Neutrophil (primary cell): ENCODE results near the gene DNAH9.

Experiments used
- H3K27ac ChIP-seq: fragments of 200-600 bp; sonication (generic); 2 replicates; pipeline ENCODE4 v1.5.1; 2016; ENCODE audit warnings: mild to moderate bottlenecking, moderate library complexity
- H3K27me3 ChIP-seq: fragments of 200-600 bp; sonication (generic); 2 replicates; pipeline ENCODE4 v1.6.0; 2016; ENCODE audit warnings: mild to moderate bottlenecking
- H3K36me3 ChIP-seq: fragments of 200-600 bp; sonication (generic); 2 replicates; pipeline ENCODE4 v1.5.1; 2017
- H3K4me1 ChIP-seq, 2 experiments: fragments of 200-600 bp in 1 of 2; sonication (generic) in 1 of 2; 1 replicate in 1 of 2; 2 replicates in 1 of 2; pipeline versions ENCODE4 v1.5.1 to v1.6.1; 2013 to 2016; ENCODE audit warnings: low read depth in 1 of 2, low read length in 1 of 2, mild to moderate bottlenecking in 1 of 2, moderate library complexity in 1 of 2; ENCODE audit not compliant: control insufficient read depth in 1 of 2, insufficient read depth in 1 of 2
- H3K4me3 ChIP-seq, 2 experiments: fragments of 200-600 bp in 1 of 2; sonication (generic) in 1 of 2; 1 replicate in 1 of 2; 2 replicates in 1 of 2; pipeline ENCODE4 v1.5.1; 2013 to 2016; ENCODE audit warnings: low read depth in 1 of 2, low read length in 1 of 2, mild to moderate bottlenecking in 1 of 2, moderate library complexity in 1 of 2
- H3K9me3 ChIP-seq: fragments of 200-600 bp; sonication (generic); 2 replicates; pipeline ENCODE4 v1.5.1; 2016
- CTCF ChIP-seq: fragments of 200-600 bp; sonication (generic); IDR thresholded peaks from 2 replicates; pipeline ENCODE4 v1.5.1; 2016; ENCODE audit warnings: antibody characterized with exemption

The DNAH9 gene

GRCh38 chr17:11979795-11980194, 381.5 kb downstream of the DNAH9 start:
- H3K4me3 ChIP-seq, result no peak overlapping the region
- no peak overlapping the region for H3K27ac ChIP-seq
- no peaks in the 10 kb centered on the region for H3K27me3 ChIP-seq
- H3K9me3 ChIP-seq, result no peaks in the 10 kb centered on the region
- TF ChIP-seq CTCF, result no peak
- H3K36me3 ChIP-seq, result peaks cover 41% of the 10 kb centered on the region
- H3K4me1 ChIP-seq, result no peaks in the 10 kb centered on the region

- Histone ChIP-seq H3K4me3 (no peak overlapping the region), H3K4me1 (no peaks in the 10 kb centered on the region), H3K36me3 (peaks cover 49% of the 10 kb centered on the region), H3K27ac (no peak overlapping the region), H3K9me3 (no peaks in the 10 kb centered on the region), H3K27me3 (no peaks in the 10 kb centered on the region)
- no peak for TF ChIP-seq CTCF
Measured at GRCh38 chr17:11980813-11981212, 382.5 kb downstream of the DNAH9 start.

GRCh38 chr17:11981862-11982261, 383.6 kb downstream of the DNAH9 start:
- Histone ChIP-seq H3K4me1 (no peaks in the 10 kb centered on the region), H3K9me3 (no peaks in the 10 kb centered on the region), H3K27me3 (no peaks in the 10 kb centered on the region), H3K4me3 (no peak overlapping the region), H3K36me3 (peaks cover 51% of the 10 kb centered on the region), H3K27ac (no peak overlapping the region)
- no peak for TF ChIP-seq CTCF

- no peak for TF ChIP-seq CTCF
- H3K27ac ChIP-seq, result no peak overlapping the region
- H3K4me1 ChIP-seq, result no peaks in the 10 kb centered on the region
- no peaks in the 10 kb centered on the region for H3K9me3 ChIP-seq
- H3K27me3 ChIP-seq, result no peaks in the 10 kb centered on the region
- no peak overlapping the region for H3K4me3 ChIP-seq
- peaks cover 58% of the 10 kb centered on the region for H3K36me3 ChIP-seq
Measured at GRCh38 chr17:11986179-11986941, 388.1 kb downstream of the DNAH9 start.

- Histone ChIP-seq H3K4me3 (no peak overlapping the region), H3K27ac (no peak overlapping the region), H3K27me3 (no peaks in the 10 kb centered on the region), H3K36me3 (peaks cover 61% of the 10 kb centered on the region), H3K4me1 (no peaks in the 10 kb centered on the region), H3K9me3 (no peaks in the 10 kb centered on the region)
- peak; percentile 33 for TF ChIP-seq CTCF
Measured at GRCh38 chr17:11986942-11987329, 388.7 kb downstream of the DNAH9 start.
